OCI-LY1 (cell line): Measurements from ENCODE around the gene RPGRIP1L.

ENCODE experiments used
- H2AFZ ChIP-seq: fragments of 200-600 bp; sonication (generic), shearing (Covaris generic); 2 replicates; pipeline ENCODE4 v1.6.0; 2014; ENCODE audit warnings: antibody characterized with exemption, mild to moderate bottlenecking, low read length
- H3F3A ChIP-seq: fragments of 200-600 bp; sonication (generic), shearing (Covaris generic); 2 replicates; pipeline ENCODE4 v1.6.0; 2014; ENCODE audit warnings: mild to moderate bottlenecking, antibody characterized with exemption, low read length, moderate library complexity; ENCODE audit not compliant: insufficient read depth
- H3K27ac ChIP-seq: fragments of 200-600 bp; sonication (generic); 2 replicates; pipeline ENCODE4 v1.5.1; 2014; ENCODE audit warnings: low read length, mixed run types, mild to moderate bottlenecking, low read depth; ENCODE audit not compliant: poor library complexity, severe bottlenecking
- H3K27me3 ChIP-seq: fragments of 200-600 bp; sonication (generic); 2 replicates; pipeline ENCODE4 v1.6.0; 2014; ENCODE audit warnings: antibody characterized with exemption, mild to moderate bottlenecking, low read length, moderate library complexity; ENCODE audit not compliant: insufficient read depth
- H3K36me3 ChIP-seq: fragments of 200-600 bp; sonication (generic); 2 replicates; pipeline ENCODE4 v1.6.1; 2014; ENCODE audit warnings: mild to moderate bottlenecking, antibody characterized with exemption, low read length, moderate library complexity, mixed read lengths; ENCODE audit not compliant: insufficient read depth
- H3K4me1 ChIP-seq: fragments of 200-600 bp; sonication (generic); 2 replicates; pipeline ENCODE4 v1.5.1; 2014; ENCODE audit warnings: mild to moderate bottlenecking, low read length, moderate library complexity; ENCODE audit not compliant: insufficient read depth, severe bottlenecking
- H3K4me2 ChIP-seq: fragments of 200-600 bp; sonication (generic), shearing (Covaris generic); 2 replicates; pipeline ENCODE4 v1.6.1; 2014; ENCODE audit warnings: low read length
- H3K4me3 ChIP-seq: fragments of 200-600 bp; sonication (generic); 2 replicates; pipeline ENCODE4 v1.5.1; 2014; ENCODE audit warnings: low read length, low read depth, mild to moderate bottlenecking, mixed read lengths; ENCODE audit not compliant: poor library complexity, severe bottlenecking
- H3K79me2 ChIP-seq: fragments of 200-600 bp; shearing (Covaris generic); 2 replicates; pipeline ENCODE4 v1.6.1; 2016; ENCODE audit warnings: mixed run types, low read length, mixed read lengths; ENCODE audit not compliant: insufficient read depth
- H3K9ac ChIP-seq: fragments of 200-600 bp; sonication (generic), shearing (Covaris generic); 2 replicates; pipeline ENCODE4 v1.6.1; 2014; ENCODE audit warnings: mild to moderate bottlenecking, low read length, mixed read lengths
- H3K9me2 ChIP-seq: fragments of 200-600 bp; sonication (generic), shearing (Covaris generic); 2 replicates; pipeline ENCODE4 v1.6.1; 2014; ENCODE audit warnings: low read depth, mild to moderate bottlenecking, low read length, mixed read lengths
- H3K9me3 ChIP-seq: fragments of 200-600 bp; shearing (Covaris generic); 2 replicates; pipeline ENCODE4 v1.6.1; 2014; ENCODE audit warnings: low read length, mixed read lengths
- H4K20me1 ChIP-seq: fragments of 200-600 bp; sonication (generic), shearing (Covaris generic); 2 replicates; pipeline ENCODE4 v1.6.0; 2016; ENCODE audit warnings: mild to moderate bottlenecking, low read length; ENCODE audit not compliant: insufficient read depth
- CTCF ChIP-seq: fragments of 200-600 bp; sonication (generic), shearing (Covaris generic); IDR thresholded peaks from 2 replicates; pipeline ENCODE4 v1.5.1; 2017; ENCODE audit warnings: mild to moderate bottlenecking, antibody characterized with exemption, low read length, moderate library complexity, mixed read lengths
- EZH2 ChIP-seq: fragments of 200-600 bp; sonication (generic), shearing (Covaris generic); IDR thresholded peaks from 2 replicates; pipeline ENCODE4 v1.8.0; 2017; ENCODE audit warnings: borderline replicate concordance, mixed run types, mild to moderate bottlenecking, antibody characterized with exemption, low read length, moderate library complexity, mixed read lengths

Gene RPGRIP1L

DNA sequence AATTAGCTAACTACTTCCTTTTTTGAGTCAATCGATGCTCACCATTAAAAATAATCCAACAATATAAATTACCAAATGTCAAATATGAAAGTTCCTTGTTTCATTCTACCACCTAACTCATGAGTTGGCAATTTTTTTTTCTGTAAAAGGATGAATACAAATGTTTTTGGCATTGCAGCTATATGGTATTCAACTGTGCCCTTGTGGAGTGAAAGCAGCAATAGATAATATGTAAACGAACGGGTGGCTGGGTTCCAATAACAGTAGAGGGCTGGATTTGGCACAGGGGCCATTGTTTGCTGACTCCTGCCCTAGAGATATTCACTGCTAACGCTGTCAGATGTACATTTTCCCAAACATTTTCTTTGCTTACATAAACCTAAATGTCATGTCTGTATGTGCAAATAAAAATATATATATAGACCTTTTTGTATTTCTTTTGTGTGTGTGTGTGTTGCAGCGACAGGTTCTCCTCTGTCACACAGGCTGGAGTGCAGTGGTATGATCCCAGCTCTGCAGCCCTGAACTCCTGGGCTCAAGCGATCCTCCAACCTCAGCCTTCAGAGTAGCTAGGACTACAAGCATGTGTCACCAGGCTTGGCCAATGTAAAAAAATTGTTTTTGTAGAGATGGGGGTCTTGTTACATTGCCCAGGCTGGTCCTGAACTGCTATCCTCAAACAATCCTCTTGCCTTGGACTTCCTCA is 73.9 kb downstream of the RPGRIP1L start:
- TF ChIP-seq CTCF (no peak), EZH2 (no peak)
- Histone ChIP-seq H3K27ac (no peak overlapping the region), H3K9ac (no peak overlapping the region), H3K4me2 (no peak overlapping the region), H3K9me3 (no peaks in the 10 kb centered on the region), H3K9me2 (no peaks in the 10 kb centered on the region), H2AFZ (no peak overlapping the region), H3K79me2 (no peaks in the 10 kb centered on the region), H3F3A (no peaks in the 10 kb centered on the region), H4K20me1 (no peaks in the 10 kb centered on the region), H3K36me3 (no peaks in the 10 kb centered on the region), H3K4me1 (no peaks in the 10 kb centered on the region), H3K4me3 (no peak overlapping the region), H3K27me3 (no peaks in the 10 kb centered on the region)

DNA sequence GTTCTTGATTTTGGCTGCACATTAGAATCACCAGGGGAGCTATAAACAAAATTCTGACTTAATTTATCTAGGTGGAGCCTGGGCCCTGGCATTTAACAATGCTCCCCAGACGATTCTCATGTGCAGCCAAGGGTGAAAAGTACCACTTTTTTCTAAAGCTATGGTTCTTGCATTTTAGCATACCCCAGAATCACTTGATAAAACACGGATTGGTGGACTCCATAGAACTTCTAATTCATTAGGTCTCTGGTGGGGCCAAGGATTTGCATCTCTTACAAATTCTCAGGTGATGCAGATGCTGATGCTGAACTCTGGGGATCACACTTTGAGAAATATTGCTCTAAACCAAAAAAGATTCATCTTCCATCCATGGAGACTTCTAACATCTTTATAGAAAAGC is 74.5 kb downstream of the RPGRIP1L start:
- Histone ChIP-seq H3F3A (no peaks in the 10 kb centered on the region), H3K4me3 (no peak overlapping the region), H3K9me2 (no peaks in the 10 kb centered on the region), H3K27ac (no peak overlapping the region), H3K27me3 (no peaks in the 10 kb centered on the region), H3K36me3 (no peaks in the 10 kb centered on the region), H2AFZ (no peak overlapping the region), H3K4me1 (no peaks in the 10 kb centered on the region), H4K20me1 (no peaks in the 10 kb centered on the region), H3K79me2 (no peaks in the 10 kb centered on the region), H3K9me3 (no peaks in the 10 kb centered on the region), H3K4me2 (no peak overlapping the region), H3K9ac (no peak overlapping the region)
- TF ChIP-seq EZH2 (no peak), CTCF (no peak)

DNA sequence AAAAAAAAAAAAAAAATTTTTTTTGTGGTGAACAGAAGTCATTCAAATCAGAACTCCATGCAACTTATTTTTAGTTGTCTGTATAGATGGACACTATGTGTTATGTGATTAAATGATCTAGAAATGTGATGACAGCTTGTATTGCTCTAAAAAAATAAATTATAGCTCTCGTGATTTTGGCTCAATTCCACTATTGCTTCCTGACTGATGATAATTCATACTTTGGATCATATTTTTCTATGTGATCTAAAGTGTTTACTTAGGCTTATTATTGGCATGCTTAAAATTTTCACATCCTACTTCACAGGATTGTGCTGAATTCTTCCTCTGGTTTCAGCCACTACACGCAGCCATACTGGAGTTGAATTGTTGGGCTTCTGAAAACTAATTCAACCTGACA is 76.8 kb downstream of the RPGRIP1L start:
- H3K79me2 ChIP-seq: no peaks in the 10 kb centered on the region
- H3K4me3 ChIP-seq: no peak overlapping the region
- no peaks in the 10 kb centered on the region for H3K9me3 ChIP-seq
- no peaks in the 10 kb centered on the region for H3K27me3 ChIP-seq
- H3K36me3 ChIP-seq: no peaks in the 10 kb centered on the region
- TF ChIP-seq EZH2 (no peak), CTCF (no peak)
- no peak overlapping the region for H3K9ac ChIP-seq
- no peak overlapping the region for H3K27ac ChIP-seq
- no peaks in the 10 kb centered on the region for H4K20me1 ChIP-seq
- no peaks in the 10 kb centered on the region for H3K4me1 ChIP-seq
- no peaks in the 10 kb centered on the region for H3F3A ChIP-seq
- no peak overlapping the region for H2AFZ ChIP-seq
- no peaks in the 10 kb centered on the region for H3K9me2 ChIP-seq
- no peak overlapping the region for H3K4me2 ChIP-seq
